PC-9 (cell line): ENCODE measurements around the gene MED16. TPM values are rescaled to one million over a fixed set of nuclear protein-coding genes. Genes with fewer than 3 reads are reported as not detected.

Experiments used
- BruUV-seq: library from RNA; stranded (reverse); fragments of 400-500 nt; replicated peaks from 2 replicates; lab custom pipeline; 2021; lab: Mats Ljungman, UMichigan
- CTCF ChIA-PET: fragments of 300-600 bp; sonication (Branson Sonifier 250); formaldehyde crosslinking; loops from one replicate; lab custom pipeline; 2022; ENCODE audit warnings: antibody characterized with exemption; lab: Charles Lee
- POLR2A ChIA-PET: fragments of 300-600 bp; sonication (Branson Sonifier 250); formaldehyde crosslinking; loops from one replicate; lab custom pipeline; 2022; ENCODE audit warnings: antibody characterized with exemption; ENCODE audit not compliant: unreplicated experiment; lab: Charles Lee
- DNase-seq, 2 experiments: peaks; one replicate each; pipeline versions ENCODE4 v3.0.0 to v3.0.0-alpha.2; 2015 to 2022; ENCODE audit warnings: mixed read lengths in 1 of 2
- H2AFZ ChIP-seq: fragments of 200-600 bp; sonication (generic); 2 replicates; pipeline ENCODE4 v1.8.1; 2017; ENCODE audit warnings: antibody characterized with exemption
- H3F3A ChIP-seq: fragments of 200-600 bp; sonication (generic); 2 replicates; pipeline ENCODE4 v1.8.1; 2017; ENCODE audit warnings: antibody characterized with exemption, mild to moderate bottlenecking, low read depth; ENCODE audit not compliant: insufficient read depth
- H3K27ac ChIP-seq: fragments of 200-600 bp; sonication (generic); 2 replicates; pipeline ENCODE4 v1.6.1; 2016; ENCODE audit warnings: mixed run types
- H3K27me3 ChIP-seq: fragments of 200-600 bp; sonication (generic); 2 replicates; pipeline ENCODE4 v1.6.1; 2016; ENCODE audit warnings: low read depth, mixed run types; ENCODE audit not compliant: insufficient read depth
- H3K36me3 ChIP-seq: fragments of 200-600 bp; sonication (generic); 2 replicates; pipeline ENCODE4 v1.6.1; 2016; ENCODE audit warnings: low read depth, mixed run types
- H3K4me1 ChIP-seq: fragments of 200-600 bp; sonication (generic); replicated peaks from 2 replicates; pipeline ENCODE4 v1.6.1; 2016; ENCODE audit warnings: mixed run types; ENCODE audit not compliant: insufficient read depth
- H3K4me2 ChIP-seq: fragments of 200-600 bp; sonication (generic); 2 replicates; pipeline ENCODE4 v1.6.1; 2017; ENCODE audit warnings: mixed run types
- H3K4me3 ChIP-seq: fragments of 200-600 bp; sonication (generic); 2 replicates; pipeline ENCODE4 v1.6.1; 2016; ENCODE audit warnings: mixed run types
- H3K79me2 ChIP-seq: fragments of 200-600 bp; sonication (generic); 2 replicates; pipeline ENCODE4 v1.6.1; 2017; ENCODE audit warnings: low read depth, mixed run types
- H3K9me2 ChIP-seq: fragments of 200-600 bp; sonication (generic); 2 replicates; pipeline ENCODE4 v1.8.1; 2017; ENCODE audit warnings: mild to moderate bottlenecking; ENCODE audit not compliant: insufficient read depth
- H3K9me3 ChIP-seq: fragments of 200-600 bp; sonication (generic); 2 replicates; pipeline ENCODE4 v1.8.1; 2016; ENCODE audit warnings: low read depth; ENCODE audit not compliant: insufficient read depth
- H4K20me1 ChIP-seq: fragments of 200-600 bp; sonication (generic); 2 replicates; pipeline ENCODE4 v1.8.1; 2017; ENCODE audit not compliant: insufficient read depth
- EZH2 ChIP-seq: fragments of 200-600 bp; sonication (generic); IDR thresholded peaks from 2 replicates; pipeline ENCODE4 v1.8.0; 2017; ENCODE audit warnings: antibody characterized with exemption, low read depth
- intact Hi-C: fragments of 100-400 bp; cut with micrococcal nuclease; formaldehyde crosslinking; loops from one replicate; pipeline ENCODE4 v1.10.0; 2022; ENCODE audit not compliant: unreplicated experiment
- total RNA-seq: library from RNA; stranded (reverse); gene quantifications from 2 replicates; pipeline ENCODE4 v1.2.3, GENCODE V29; 2021
- TF ChIP-seq, protein P1 (sequence below): fragments of 200-600 bp; sonication (generic); conservative IDR thresholded peaks from 2 replicates; pipeline ENCODE4 v1.6.1; 2017; ENCODE audit warnings: mixed run types, antibody characterized with exemption, mild to moderate bottlenecking, moderate library complexity

Gene MED16
- total RNA-seq, 1 experiment from 2014 or later, result 54.7 TPM

DNA sequence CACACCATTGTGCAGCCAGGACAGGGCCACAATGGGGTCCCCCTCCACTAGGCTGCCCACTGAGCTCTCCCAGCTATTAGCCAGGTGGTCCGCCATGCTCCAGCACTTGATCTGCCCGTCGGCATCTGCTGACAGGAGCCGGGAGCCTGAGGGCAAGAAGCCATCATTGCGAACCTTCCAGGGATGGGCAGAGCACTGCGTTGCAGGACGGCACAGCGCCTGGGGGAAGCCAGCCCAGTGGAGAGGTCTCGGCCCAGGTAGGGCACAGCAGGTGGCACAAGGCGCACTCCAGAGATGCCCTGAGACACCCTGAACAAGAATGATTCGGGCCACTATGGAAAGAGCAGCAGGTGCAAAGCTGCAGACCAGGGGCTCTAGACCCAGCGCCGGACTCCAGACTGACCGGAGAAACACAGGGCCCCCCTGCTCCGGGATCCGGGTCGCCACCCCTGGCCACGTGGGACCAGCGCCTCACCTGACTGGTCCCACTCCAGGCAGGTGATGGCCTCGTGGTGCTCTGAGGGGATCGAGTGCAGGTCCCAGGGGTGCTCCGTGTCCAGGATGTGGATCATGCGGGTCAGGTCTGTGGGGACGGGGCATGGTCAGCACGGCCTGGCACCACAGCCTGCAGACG lies 3.2 kb downstream of the MED16 start:
- peaks cover 2% of the 10 kb centered on the region for H3K4me1 ChIP-seq
- no peak overlapping the region for H3K27ac ChIP-seq
- peaks cover 6% of the 10 kb centered on the region; the same call in 1 of the 2 replicates for H3K79me2 ChIP-seq
- intact Hi-C loops, result no loop called here
- H2AFZ ChIP-seq, result no peak overlapping the region
- CTCF ChIA-PET, result no interaction called here
- H3K27me3 ChIP-seq, result no peaks in the 10 kb centered on the region
- no peaks in the 10 kb centered on the region for H3K9me3 ChIP-seq
- no peaks in the 10 kb centered on the region for H3K9me2 ChIP-seq
- no peak overlapping the region for H3K4me2 ChIP-seq
- H3F3A ChIP-seq, result peaks cover 34% of the 10 kb centered on the region
- POLR2A ChIA-PET, result no interaction called here
- no TSS peak for BruUV-seq
- TF ChIP-seq EZH2, result no peak
- TF ChIP-seq, protein P1, sequence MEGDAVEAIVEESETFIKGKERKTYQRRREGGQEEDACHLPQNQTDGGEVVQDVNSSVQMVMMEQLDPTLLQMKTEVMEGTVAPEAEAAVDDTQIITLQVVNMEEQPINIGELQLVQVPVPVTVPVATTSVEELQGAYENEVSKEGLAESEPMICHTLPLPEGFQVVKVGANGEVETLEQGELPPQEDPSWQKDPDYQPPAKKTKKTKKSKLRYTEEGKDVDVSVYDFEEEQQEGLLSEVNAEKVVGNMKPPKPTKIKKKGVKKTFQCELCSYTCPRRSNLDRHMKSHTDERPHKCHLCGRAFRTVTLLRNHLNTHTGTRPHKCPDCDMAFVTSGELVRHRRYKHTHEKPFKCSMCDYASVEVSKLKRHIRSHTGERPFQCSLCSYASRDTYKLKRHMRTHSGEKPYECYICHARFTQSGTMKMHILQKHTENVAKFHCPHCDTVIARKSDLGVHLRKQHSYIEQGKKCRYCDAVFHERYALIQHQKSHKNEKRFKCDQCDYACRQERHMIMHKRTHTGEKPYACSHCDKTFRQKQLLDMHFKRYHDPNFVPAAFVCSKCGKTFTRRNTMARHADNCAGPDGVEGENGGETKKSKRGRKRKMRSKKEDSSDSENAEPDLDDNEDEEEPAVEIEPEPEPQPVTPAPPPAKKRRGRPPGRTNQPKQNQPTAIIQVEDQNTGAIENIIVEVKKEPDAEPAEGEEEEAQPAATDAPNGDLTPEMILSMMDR, result no peak
- H3K36me3 ChIP-seq, result 0 out of 2 replicates have a peak, but pooled peaks cover 8% of the 10 kb centered on the region
- peaks cover 29% of the 10 kb centered on the region for H4K20me1 ChIP-seq
- H3K4me3 ChIP-seq, result no peak overlapping the region
- DNase-seq, result no peak

DNA sequence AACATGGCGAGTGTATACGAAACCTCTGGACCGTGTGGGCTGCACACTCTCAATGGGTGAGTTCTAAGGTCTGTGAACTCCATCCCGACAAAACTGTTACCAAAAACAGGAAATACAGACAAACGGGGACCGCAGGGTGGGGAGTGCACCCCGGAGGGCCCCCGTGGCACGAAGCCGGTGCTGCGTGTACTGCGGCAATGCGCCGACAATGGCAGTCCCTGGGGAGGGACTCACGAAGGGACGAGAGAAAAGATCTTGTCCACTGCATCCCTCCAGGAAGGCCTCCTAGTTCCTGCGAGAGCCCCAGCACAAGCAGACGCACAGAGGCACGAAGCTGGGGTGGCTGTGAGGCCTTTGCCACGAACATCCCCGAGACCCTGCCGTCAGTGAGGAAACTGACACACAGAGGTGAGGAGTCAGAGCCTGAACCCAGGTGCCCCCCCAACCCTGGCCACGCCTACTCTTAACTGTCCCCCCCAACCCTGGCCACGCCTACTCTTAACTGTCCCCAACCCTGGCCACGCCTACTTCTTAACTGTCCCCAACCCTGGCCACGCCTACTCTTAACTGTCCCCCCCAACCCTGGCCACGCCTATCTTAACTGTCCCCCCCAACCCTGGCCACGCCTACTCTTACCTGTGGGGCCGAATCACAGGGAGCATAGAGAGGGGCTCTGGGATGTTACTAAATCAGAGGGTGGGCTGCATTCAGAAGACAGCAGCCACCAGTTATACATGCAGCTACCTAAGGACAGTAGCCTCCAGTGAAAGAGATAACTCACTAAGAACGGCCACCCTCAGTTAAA lies 4.2 kb downstream of the MED16 start:
- no peak overlapping the region for H3K4me2 ChIP-seq
- intact Hi-C loops, result no loop called here
- H3K4me1 ChIP-seq, result peaks cover 11% of the 10 kb centered on the region
- H4K20me1 ChIP-seq, result peaks cover 38% of the 10 kb centered on the region
- H2AFZ ChIP-seq, result no peak overlapping the region
- TF ChIP-seq, protein P1, result no peak
- no peak for TF ChIP-seq EZH2
- ChIA-PET CTCF (interaction anchor here (0.6 kb wide), 1 partner anchor 81 kb away, joined by 3 read pairs; no protein-coding TSS in a partner anchor), POLR2A (no interaction called here)
- no TSS peak for BruUV-seq
- DNase-seq, result no peak
- peaks cover 38% of the 10 kb centered on the region for H3F3A ChIP-seq
- no peak overlapping the region for H3K27ac ChIP-seq
- no peaks in the 10 kb centered on the region for H3K27me3 ChIP-seq
- H3K9me3 ChIP-seq, result no peaks in the 10 kb centered on the region
- no peak overlapping the region for H3K4me3 ChIP-seq
- H3K9me2 ChIP-seq, result no peaks in the 10 kb centered on the region
- H3K79me2 ChIP-seq, result peaks cover 6% of the 10 kb centered on the region; the same call in 1 of the 2 replicates
- H3K36me3 ChIP-seq, result 0 out of 2 replicates have a peak, but pooled peaks cover 8% of the 10 kb centered on the region

DNA sequence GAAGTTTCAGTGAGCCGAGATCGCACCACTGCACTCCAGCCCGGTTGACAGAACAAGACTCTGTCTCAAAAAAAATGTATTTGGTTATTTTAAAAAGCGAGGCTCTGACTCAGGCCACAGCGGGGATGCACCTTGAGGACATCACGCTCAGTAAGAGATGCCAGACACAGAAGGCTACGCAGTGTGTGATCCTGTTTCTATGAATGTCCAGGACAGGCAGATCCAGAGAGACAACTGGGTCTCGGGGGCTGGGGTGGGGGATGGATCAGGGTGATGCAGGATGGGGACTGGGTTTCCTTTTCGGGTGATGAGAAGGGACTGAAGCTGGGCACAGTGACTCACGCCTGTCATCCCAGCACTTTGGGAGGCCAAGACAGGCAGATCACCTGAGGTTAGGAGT lies 5.4 kb downstream of the MED16 start:
- no peak overlapping the region for H3K4me2 ChIP-seq
- H3K79me2 ChIP-seq, result peaks cover 6% of the 10 kb centered on the region; the same call in 1 of the 2 replicates
- no peaks in the 10 kb centered on the region for H3K27me3 ChIP-seq
- TF ChIP-seq EZH2, result no peak
- ChIA-PET CTCF (no interaction called here), POLR2A (no interaction called here)
- H3F3A ChIP-seq, result peaks cover 38% of the 10 kb centered on the region
- no peaks in the 10 kb centered on the region for H3K9me3 ChIP-seq
- no peak overlapping the region for H2AFZ ChIP-seq
- H3K4me3 ChIP-seq, result no peak overlapping the region
- no peak overlapping the region for H3K27ac ChIP-seq
- no peak for DNase-seq
- 0 out of 2 replicates have a peak, but pooled peaks cover 8% of the 10 kb centered on the region for H3K36me3 ChIP-seq
- intact Hi-C loops, result no loop called here
- peaks cover 14% of the 10 kb centered on the region for H3K4me1 ChIP-seq
- no TSS peak for BruUV-seq
- H3K9me2 ChIP-seq, result no peaks in the 10 kb centered on the region
- peaks cover 41% of the 10 kb centered on the region for H4K20me1 ChIP-seq
